Bronchial epithelial cell (primary cell): ENCODE measurements around the gene GRIK4. TPM values are rescaled to one million over a fixed set of nuclear protein-coding genes. Genes with fewer than 3 reads are reported as not detected.

Experiments used
- DNase-seq: peaks from one replicate; pipeline ENCODE4 v3.0.0-alpha.2; 2010; ENCODE audit warnings: low read depth
- FAIRE-seq: peaks from 2 replicates; lab custom pipeline; 2011; peaks lifted over from hg19 to GRCh38; lab: Jason Lieb, UNC
- H3K27me3 ChIP-seq: 2 replicates; pipeline ENCODE4 v1.5.1; 2011; ENCODE audit warnings: low read length; ENCODE audit not compliant: control insufficient read depth, insufficient read depth
- H3K36me3 ChIP-seq: 2 replicates; pipeline ENCODE4 v1.5.1; 2011; ENCODE audit warnings: low read length; ENCODE audit not compliant: control insufficient read depth, insufficient read depth
- H3K4me3 ChIP-seq: 2 replicates; pipeline ENCODE4 v1.5.1; 2011; ENCODE audit warnings: mild to moderate bottlenecking, low read depth, low read length, control low read depth
- CTCF ChIP-seq: IDR thresholded peaks from 2 replicates; pipeline ENCODE4 v1.5.1; 2011; ENCODE audit warnings: mild to moderate bottlenecking, moderate library complexity, low read length, control low read depth, inconsistent platforms; ENCODE audit not compliant: insufficient read depth, severe bottlenecking
- total RNA-seq: library from RNA; depleted of rRNA; stranded (reverse); fragments of >200 nt; gene quantifications from 2 replicates; pipeline ENCODE4 v1.2.1, GENCODE V29; 2014

Gene GRIK4
- total RNA-seq, 1 donor from 2014 or later = not detected

- TF ChIP-seq CTCF = no peak
- Histone ChIP-seq H3K36me3 (no peaks in the 10 kb centered on the region), H3K27me3 (no peaks in the 10 kb centered on the region), H3K4me3 (no peak overlapping the region)
- no peak for DNase-seq
- FAIRE-seq = no peak
Observed at GRCh38 chr11:120824242-120824641, 312.7 kb downstream of the GRIK4 start.

GRCh38 chr11:120827198-120827597, 315.6 kb downstream of the GRIK4 start:
- FAIRE-seq (no peak), DNase-seq (no peak)
- TF ChIP-seq CTCF = no peak
- Histone ChIP-seq H3K36me3 (no peaks in the 10 kb centered on the region), H3K27me3 (no peaks in the 10 kb centered on the region), H3K4me3 (no peak overlapping the region)

GRCh38 chr11:120827820-120828219, 316.3 kb downstream of the GRIK4 start:
- no peak for FAIRE-seq
- H3K4me3 ChIP-seq = no peak overlapping the region
- no peaks in the 10 kb centered on the region for H3K27me3 ChIP-seq

GRCh38 chr11:120828847-120829246, 317.3 kb downstream of the GRIK4 start:
- H3K4me3 ChIP-seq = no peak overlapping the region
- no peaks in the 10 kb centered on the region for H3K36me3 ChIP-seq
- no peaks in the 10 kb centered on the region for H3K27me3 ChIP-seq
- no peak for DNase-seq
- TF ChIP-seq CTCF = no peak
- FAIRE-seq = no peak

More at GRCh38 chr11:120827820-120828219, 316.3 kb downstream of the GRIK4 start:
- H3K36me3 ChIP-seq = no peaks in the 10 kb centered on the region
- DNase-seq = no peak
- TF ChIP-seq CTCF = no peak

GRCh38 chr11:120830085-120830620, 318.6 kb downstream of the GRIK4 start:
- H3K27me3 ChIP-seq = no peaks in the 10 kb centered on the region
- no peak overlapping the region for H3K4me3 ChIP-seq
- no peak for DNase-seq
- no peak for TF ChIP-seq CTCF
- no peaks in the 10 kb centered on the region for H3K36me3 ChIP-seq
- FAIRE-seq = no peak
